HepG2 (cell line): ENCODE measurements around the gene AKT2. TPM values are rescaled to one million over a fixed set of nuclear protein-coding genes. Genes with fewer than 3 reads are reported as not detected.

Experiments
- ATF1 ChIP-seq: IDR thresholded peaks from 2 replicates; pipeline ENCODE4 v1.6.1; 2016; ENCODE audit warnings: mild to moderate bottlenecking, control low read depth
- CERS6 ChIP-seq: sonication (generic); formaldehyde crosslinking; IDR thresholded peaks from 2 replicates; pipeline ENCODE4 v1.5.0; 2020; ENCODE audit warnings: missing genetic modification reagents
- HOXA3 ChIP-seq: sonication (generic); formaldehyde crosslinking; IDR thresholded peaks from 2 replicates; pipeline ENCODE4 v1.5.0; 2020; ENCODE audit warnings: missing genetic modification reagents
- SNAPC2 ChIP-seq: sonication (generic); formaldehyde crosslinking; IDR thresholded peaks from 2 replicates; pipeline ENCODE4 v1.8.1; 2022; ENCODE audit warnings: mild to moderate bottlenecking, missing genetic modification reagents
- SRF ChIP-seq: IDR thresholded peaks from 2 replicates; pipeline ENCODE4 v1.6.1; 2011; ENCODE audit warnings: mild to moderate bottlenecking, low read depth, low read length, moderate library complexity
- YEATS2 ChIP-seq: sonication (generic); formaldehyde crosslinking; IDR thresholded peaks from 2 replicates; pipeline ENCODE4 v1.4.0; 2020; ENCODE audit warnings: missing genetic modification reagents, borderline replicate concordance
- YEATS4 ChIP-seq: sonication (generic); formaldehyde crosslinking; IDR thresholded peaks from 2 replicates; pipeline ENCODE4 v1.4.0; 2020; ENCODE audit warnings: missing genetic modification reagents, borderline replicate concordance
- ZBTB37 ChIP-seq: sonication (generic); formaldehyde crosslinking; IDR thresholded peaks from 2 replicates; pipeline ENCODE4 v1.4.0; 2020; ENCODE audit warnings: mild to moderate bottlenecking, missing genetic modification reagents
- ZBTB42 ChIP-seq: sonication (generic); formaldehyde crosslinking; IDR thresholded peaks from 2 replicates; pipeline ENCODE4 v1.5.0; 2020; ENCODE audit warnings: mild to moderate bottlenecking, missing genetic modification reagents
- ZBTB49 ChIP-seq: sonication (generic); formaldehyde crosslinking; IDR thresholded peaks from 2 replicates; pipeline ENCODE4 v1.4.0; 2020; ENCODE audit warnings: missing genetic modification reagents, borderline replicate concordance
- ZNF18 ChIP-seq: sonication (generic); formaldehyde crosslinking; IDR thresholded peaks from 2 replicates; pipeline ENCODE4 v1.8.0; 2022; ENCODE audit warnings: mild to moderate bottlenecking, missing genetic modification reagents; ENCODE audit not compliant: insufficient replicate concordance
- ZNF225 ChIP-seq: sonication (generic); formaldehyde crosslinking; IDR thresholded peaks from 2 replicates; pipeline ENCODE4 v1.4.0; 2020; ENCODE audit warnings: mild to moderate bottlenecking, missing genetic modification reagents
- ZNF253 ChIP-seq: sonication (generic); formaldehyde crosslinking; IDR thresholded peaks from 2 replicates; pipeline ENCODE4 v1.8.0; 2022; ENCODE audit warnings: mild to moderate bottlenecking, missing genetic modification reagents, borderline replicate concordance
- ZNF326 ChIP-seq: sonication (generic); formaldehyde crosslinking; IDR thresholded peaks from 2 replicates; pipeline ENCODE4 v1.4.0; 2020; ENCODE audit warnings: missing genetic modification reagents, borderline replicate concordance
- ZNF569 ChIP-seq: sonication (generic); formaldehyde crosslinking; IDR thresholded peaks from 2 replicates; pipeline ENCODE4 v1.5.0; 2020; ENCODE audit warnings: mild to moderate bottlenecking, missing genetic modification reagents, moderate library complexity, borderline replicate concordance
- polyA plus RNA-seq, 8 experiments: library from polyadenylated mRNA; depleted of rRNA in 3 of 8; stranded (reverse) in 7 of 8; unstranded in 1 of 8; fragments of >200 nt; fragmentation: Illumina TruSeq in 4 of 8; extraction: Trizol in 4 of 8; gene quantifications; 2 replicates each; pipeline versions ENCODE4 v1.2.1 to v1.2.3, GENCODE V29; 2011 to 2016; ENCODE audit warnings: low read depth in 4 of 8, missing spikeins in 1 of 8, mixed read lengths in 1 of 8; ENCODE audit not compliant: insufficient read depth in 1 of 8
- total RNA-seq, 5 experiments: library from RNA; depleted of rRNA; stranded (reverse); fragments of >200 nt; fragmentation: Illumina TruSeq; extraction: Trizol; gene quantifications; 2 replicates each; pipeline ENCODE4 v1.2.3, GENCODE V29; 2016; ENCODE audit warnings: low read depth in 1 of 5
- TF ChIP-seq, protein P1 (sequence below): sonication (generic); formaldehyde crosslinking; IDR thresholded peaks from 2 replicates; pipeline ENCODE4 v1.5.1; 2020; ENCODE audit warnings: mild to moderate bottlenecking, missing genetic modification reagents, moderate library complexity

Gene AKT2
- total and polyA plus RNA-seq, 2 of the 13 experiments (the other 11 are each of a cell fraction or from before 2014, with no cell fraction given): 82.1 to 173 TPM

DNA sequence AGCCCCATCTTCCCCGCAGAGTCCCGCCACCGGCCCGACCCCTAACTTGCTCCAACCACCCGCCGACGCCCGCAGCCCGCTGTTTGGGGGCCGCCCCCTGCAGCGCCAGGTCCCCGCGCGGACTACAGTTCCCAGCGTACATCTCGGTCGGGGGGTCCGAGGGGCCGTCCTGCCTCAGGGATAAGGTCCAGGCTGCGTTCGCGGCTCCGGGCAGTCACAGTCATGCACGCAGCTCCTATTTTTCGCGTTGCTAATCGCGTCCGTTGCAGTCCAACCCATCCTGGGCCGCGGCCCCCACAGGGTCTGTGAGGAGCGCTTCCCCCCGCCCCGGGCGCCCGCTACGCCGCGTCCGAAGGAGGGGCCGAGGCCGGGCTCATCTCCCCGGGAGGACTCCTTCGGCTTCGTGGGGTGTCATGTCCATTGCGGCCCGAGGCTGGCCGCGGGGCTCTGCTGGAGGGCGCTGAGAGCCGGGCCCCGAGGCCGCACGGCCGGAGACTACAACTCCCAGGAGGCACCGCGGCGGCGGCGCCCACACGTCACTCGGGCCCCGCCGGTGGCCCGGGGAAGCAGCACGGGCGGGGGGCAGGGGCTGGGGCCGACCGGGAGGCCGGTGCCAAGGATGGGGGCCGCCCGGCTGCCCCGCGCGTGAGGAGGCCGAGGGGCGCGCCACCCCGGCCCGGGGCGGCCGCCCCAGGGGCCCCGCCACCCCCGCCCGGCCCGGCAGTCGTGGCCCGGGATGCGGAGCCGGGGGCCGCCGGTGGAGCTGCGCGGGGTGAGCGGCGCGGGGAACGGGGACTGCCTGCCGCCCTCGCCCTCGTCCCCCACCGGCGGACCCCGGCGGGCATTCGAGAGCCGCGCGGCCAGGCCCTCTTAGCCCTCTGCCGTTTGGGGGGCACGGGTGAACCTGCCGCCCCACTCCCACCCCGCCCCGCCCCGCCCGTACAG lies 94.0 kb downstream of the AKT2 start, which contains the start of gene MAP3K10 (continued):
- peak; percentile 58 for TF ChIP-seq YEATS4 (CRISPR knock-in tag)
- no peak for TF ChIP-seq ZBTB37
- peak; percentile 69 for TF ChIP-seq ZNF18 (CRISPR knock-in tag)
- TF ChIP-seq ZNF326 (CRISPR knock-in tag): no peak
- TF ChIP-seq SRF: no peak
- no peak for TF ChIP-seq CERS6 (CRISPR knock-in tag)
- TF ChIP-seq ATF1 (CRISPR knock-in tag): peak; percentile 71; the same call in 1 of the 2 replicates
- TF ChIP-seq ZBTB49: no peak
- no peak for TF ChIP-seq SNAPC2
- peak; percentile 63 for TF ChIP-seq HOXA3 (CRISPR knock-in tag)
- peak; percentile 81; the same call in 1 of the 2 replicates for TF ChIP-seq ZNF253 (CRISPR knock-in tag)
- peak; percentile 55; the same call in 1 of the 2 replicates for TF ChIP-seq YEATS2 (CRISPR knock-in tag)
- TF ChIP-seq ZBTB42 (CRISPR knock-in tag): no peak
- no peak for TF ChIP-seq ZNF569 (CRISPR knock-in tag)
- TF ChIP-seq ZNF225 (CRISPR knock-in tag): no peak
- TF ChIP-seq, protein P1, sequence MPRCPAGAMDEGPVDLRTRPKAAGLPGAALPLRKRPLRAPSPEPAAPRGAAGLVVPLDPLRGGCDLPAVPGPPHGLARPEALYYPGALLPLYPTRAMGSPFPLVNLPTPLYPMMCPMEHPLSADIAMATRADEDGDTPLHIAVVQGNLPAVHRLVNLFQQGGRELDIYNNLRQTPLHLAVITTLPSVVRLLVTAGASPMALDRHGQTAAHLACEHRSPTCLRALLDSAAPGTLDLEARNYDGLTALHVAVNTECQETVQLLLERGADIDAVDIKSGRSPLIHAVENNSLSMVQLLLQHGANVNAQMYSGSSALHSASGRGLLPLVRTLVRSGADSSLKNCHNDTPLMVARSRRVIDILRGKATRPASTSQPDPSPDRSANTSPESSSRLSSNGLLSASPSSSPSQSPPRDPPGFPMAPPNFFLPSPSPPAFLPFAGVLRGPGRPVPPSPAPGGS: peak; percentile 51; the same call in 1 of the 2 replicates
